Measurements from ENCODE around the gene RPS6KA5. TPM values are rescaled to one million over a fixed set of nuclear protein-coding genes. Genes with fewer than 3 reads are reported as not detected.

Gene RPS6KA5
- total RNA-seq, 1 experiment from 2014 or later, result 8.6 TPM

GRCh38 chr14:90866833-90867232 lies 193.6 kb downstream of the RPS6KA5 start:
- Histone ChIP-seq H2AFZ (ENCODE audit: low read length) (no peak overlapping the region), H3K79me2 (ENCODE audit: low read length) (no peaks in the 10 kb centered on the region), H3F3A (ENCODE audit: low read length, unreplicated experiment) (no peaks in the 10 kb centered on the region), H3K36me3 (ENCODE audit: low read depth, low read length) (no peaks in the 10 kb centered on the region), H3K4me2 (ENCODE audit: low read length) (no peak overlapping the region), H3K9ac (ENCODE audit: low read length) (no peak overlapping the region), H3K27me3 (ENCODE audit: low read length) (no peaks in the 10 kb centered on the region), H3K27ac (ENCODE audit: low read length) (no peak overlapping the region), H3K9me3 (ENCODE audit: low read length) (no peaks in the 10 kb centered on the region), H3K4me3 (ENCODE audit: low read length) (no peak overlapping the region), H3K9me2 (replicated peaks; ENCODE audit: low read length) (no peaks in the 10 kb centered on the region), H3K4me1 (ENCODE audit: insufficient read depth, low read length) (peaks cover 10% of the 10 kb centered on the region), H4K20me1 (ENCODE audit: low read length) (no peaks in the 10 kb centered on the region)
- BruUV-seq (replicated peaks), result no TSS peak
- DNase-seq (no peak), ATAC-seq (no peak)
- CTCF ChIA-PET, result interaction anchor here (0.6 kb wide), 1 partner anchor 15 kb away, joined by 3 read pairs; no protein-coding TSS in a partner anchor
- POLR2A ChIA-PET (ENCODE audit: unreplicated experiment), result no interaction called here
- intact Hi-C loops (cut with micrococcal nuclease), result no loop called here
- TF ChIP-seq EZH2 (IDR thresholded peaks at IDR 0.05; ENCODE audit: low read length, unreplicated experiment) (no peak), EZH2phosphoT487 (IDR thresholded peaks at IDR 0.05; ENCODE audit: borderline replicate concordance, low read length) (no peak)
- TF ChIP-seq, protein P1, sequence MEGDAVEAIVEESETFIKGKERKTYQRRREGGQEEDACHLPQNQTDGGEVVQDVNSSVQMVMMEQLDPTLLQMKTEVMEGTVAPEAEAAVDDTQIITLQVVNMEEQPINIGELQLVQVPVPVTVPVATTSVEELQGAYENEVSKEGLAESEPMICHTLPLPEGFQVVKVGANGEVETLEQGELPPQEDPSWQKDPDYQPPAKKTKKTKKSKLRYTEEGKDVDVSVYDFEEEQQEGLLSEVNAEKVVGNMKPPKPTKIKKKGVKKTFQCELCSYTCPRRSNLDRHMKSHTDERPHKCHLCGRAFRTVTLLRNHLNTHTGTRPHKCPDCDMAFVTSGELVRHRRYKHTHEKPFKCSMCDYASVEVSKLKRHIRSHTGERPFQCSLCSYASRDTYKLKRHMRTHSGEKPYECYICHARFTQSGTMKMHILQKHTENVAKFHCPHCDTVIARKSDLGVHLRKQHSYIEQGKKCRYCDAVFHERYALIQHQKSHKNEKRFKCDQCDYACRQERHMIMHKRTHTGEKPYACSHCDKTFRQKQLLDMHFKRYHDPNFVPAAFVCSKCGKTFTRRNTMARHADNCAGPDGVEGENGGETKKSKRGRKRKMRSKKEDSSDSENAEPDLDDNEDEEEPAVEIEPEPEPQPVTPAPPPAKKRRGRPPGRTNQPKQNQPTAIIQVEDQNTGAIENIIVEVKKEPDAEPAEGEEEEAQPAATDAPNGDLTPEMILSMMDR (conservative IDR thresholded peaks at IDR 0.05; ENCODE audit: low read depth, low read length), result no peak

DNA sequence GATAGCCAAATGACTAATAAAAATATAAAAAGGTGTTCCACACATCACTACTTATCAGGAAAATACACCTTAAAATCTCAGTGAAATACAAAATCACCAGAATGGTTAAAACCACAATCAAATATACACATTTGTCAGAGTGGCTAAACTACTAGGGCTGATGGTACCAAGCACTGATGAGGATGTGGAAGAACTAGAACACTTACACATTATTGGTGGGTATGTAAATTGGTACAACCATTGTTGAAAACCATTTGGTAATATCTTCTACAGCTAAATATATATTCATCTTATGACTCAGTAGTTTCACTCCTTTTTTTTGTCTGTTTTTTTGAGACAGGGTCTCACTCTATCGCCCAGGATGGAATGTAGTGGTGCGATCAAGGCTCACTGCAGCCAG lies 195.7 kb downstream of the RPS6KA5 start:
- Histone ChIP-seq H3K9ac (ENCODE audit: low read length) (no peak overlapping the region), H3K27ac (ENCODE audit: low read length) (no peak overlapping the region), H3K4me1 (ENCODE audit: insufficient read depth, low read length) (no peaks in the 10 kb centered on the region), H3F3A (ENCODE audit: low read length, unreplicated experiment) (no peaks in the 10 kb centered on the region), H3K9me3 (ENCODE audit: low read length) (no peaks in the 10 kb centered on the region), H3K4me2 (ENCODE audit: low read length) (no peak overlapping the region), H3K36me3 (ENCODE audit: low read depth, low read length) (no peaks in the 10 kb centered on the region), H4K20me1 (ENCODE audit: low read length) (no peaks in the 10 kb centered on the region), H3K79me2 (ENCODE audit: low read length) (no peaks in the 10 kb centered on the region), H3K27me3 (ENCODE audit: low read length) (no peaks in the 10 kb centered on the region), H3K4me3 (ENCODE audit: low read length) (no peak overlapping the region), H3K9me2 (replicated peaks; ENCODE audit: low read length) (no peaks in the 10 kb centered on the region), H2AFZ (ENCODE audit: low read length) (no peak overlapping the region)
- CTCF ChIA-PET, result no interaction called here
- BruUV-seq (replicated peaks), result no TSS peak
- POLR2A ChIA-PET (ENCODE audit: unreplicated experiment), result no interaction called here
- DNase-seq (no peak), ATAC-seq (no peak)
- TF ChIP-seq EZH2 (IDR thresholded peaks at IDR 0.05; ENCODE audit: low read length, unreplicated experiment) (no peak), EZH2phosphoT487 (IDR thresholded peaks at IDR 0.05; ENCODE audit: borderline replicate concordance, low read length) (no peak)
- TF ChIP-seq, protein P1 (conservative IDR thresholded peaks at IDR 0.05; ENCODE audit: low read depth, low read length), result no peak
- intact Hi-C loops (cut with micrococcal nuclease), result no loop called here

DNA sequence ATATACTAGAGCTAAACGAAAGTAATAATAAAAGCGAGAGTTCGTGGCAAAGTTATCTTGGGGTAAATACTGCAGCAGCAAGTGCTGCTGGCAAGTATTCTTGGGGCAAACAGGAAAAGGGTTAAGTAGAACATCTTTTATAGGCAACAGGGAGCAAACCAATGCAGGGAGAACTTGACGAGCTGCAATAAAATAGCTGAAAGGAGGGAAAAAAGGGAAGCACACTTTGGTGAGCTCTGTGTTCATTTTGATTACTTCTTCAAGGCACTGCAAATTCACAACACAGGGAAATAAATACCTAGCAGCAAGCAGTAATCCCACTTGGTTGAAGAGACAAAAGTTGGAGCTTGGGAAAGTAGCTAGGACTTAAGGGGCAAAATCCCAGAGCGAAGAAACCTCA lies 201.9 kb downstream of the RPS6KA5 start:
- Histone ChIP-seq H3K79me2 (ENCODE audit: low read length) (no peaks in the 10 kb centered on the region), H4K20me1 (ENCODE audit: low read length) (no peaks in the 10 kb centered on the region), H3K4me1 (ENCODE audit: insufficient read depth, low read length) (no peaks in the 10 kb centered on the region), H3K4me2 (ENCODE audit: low read length) (no peak overlapping the region), H3F3A (ENCODE audit: low read length, unreplicated experiment) (no peaks in the 10 kb centered on the region), H3K27me3 (ENCODE audit: low read length) (no peaks in the 10 kb centered on the region), H3K4me3 (ENCODE audit: low read length) (no peak overlapping the region), H3K27ac (ENCODE audit: low read length) (no peak overlapping the region), H3K9me2 (replicated peaks; ENCODE audit: low read length) (no peaks in the 10 kb centered on the region), H3K9ac (ENCODE audit: low read length) (no peak overlapping the region), H3K9me3 (ENCODE audit: low read length) (no peaks in the 10 kb centered on the region), H2AFZ (ENCODE audit: low read length) (no peak overlapping the region), H3K36me3 (ENCODE audit: low read depth, low read length) (no peaks in the 10 kb centered on the region)
- TF ChIP-seq, protein P1 (conservative IDR thresholded peaks at IDR 0.05; ENCODE audit: low read depth, low read length), result no peak
- TF ChIP-seq EZH2 (IDR thresholded peaks at IDR 0.05; ENCODE audit: low read length, unreplicated experiment) (no peak), EZH2phosphoT487 (IDR thresholded peaks at IDR 0.05; ENCODE audit: borderline replicate concordance, low read length) (no peak)
- DNase-seq (no peak), ATAC-seq (no peak)
- ChIA-PET CTCF (no interaction called here), POLR2A (ENCODE audit: unreplicated experiment) (interaction anchor here (0.6 kb wide), 1 partner anchor 154 kb away, joined by 3 read pairs; no protein-coding TSS in a partner anchor)
- intact Hi-C loops (cut with micrococcal nuclease), result no loop called here
- BruUV-seq (replicated peaks), result no TSS peak

Data from PC-3 (cell line).